ENCODE data around the gene CGRRF1. TPM values are rescaled to one million over a fixed set of nuclear protein-coding genes. Genes with fewer than 3 reads are reported as not detected.

CGRRF1 gene
- total and polyA plus RNA-seq, 9 of the 15 experiments (the other 6 are each of a cell fraction or from before 2014, with no cell fraction given) = 2.8 to 15.8 (median 4.6) TPM

DNA sequence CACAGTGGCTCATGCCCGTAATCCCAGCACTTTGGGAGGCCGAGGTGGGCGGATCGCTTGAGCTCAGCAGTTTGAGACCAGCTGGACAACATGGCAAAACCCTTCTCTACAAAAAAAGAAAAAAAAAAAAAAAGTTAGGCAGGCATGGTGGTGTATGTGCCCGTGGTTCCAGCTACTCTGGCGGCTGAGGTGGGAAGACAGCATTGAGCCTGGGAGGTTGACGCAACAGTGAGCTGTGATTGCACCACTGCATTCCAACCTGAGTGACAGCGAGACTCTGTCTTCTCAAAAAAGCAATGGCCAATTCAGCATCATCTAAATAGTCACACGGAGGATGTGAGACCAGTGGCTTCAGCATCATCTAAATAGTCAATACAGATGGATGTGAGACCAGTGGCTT, 46.8 kb downstream of the CGRRF1 start (continued):
- TF ChIP-seq JUND (IDR thresholded peaks at IDR 0.05; ENCODE audit: borderline replicate concordance, low read depth, low read length) (peak; percentile 28; the same call in 1 of the 2 replicates), JUND (tag; IDR thresholded peaks at IDR 0.05; ENCODE audit: borderline replicate concordance, low read depth, low read length) (no peak), EP400 (IDR thresholded peaks at IDR 0.05) (peak; percentile 26; the same call in 1 of the 2 replicates), ZNF583 (CRISPR knock-in tag; IDR thresholded peaks at IDR 0.05) (no peak), CEBPG (CRISPR knock-in tag; IDR thresholded peaks at IDR 0.05) (peak; percentile 91), CEBPG (tag; conservative IDR thresholded peaks at IDR 0.05 in 1 of 2, IDR thresholded peaks at IDR 0.05 in 1 of 2) (peak; percentile 92 to 93), ZNF518B (CRISPR knock-in tag; IDR thresholded peaks at IDR 0.05) (no peak), KDM4B (IDR thresholded peaks at IDR 0.05; ENCODE audit: borderline replicate concordance in 2 of 2, low read depth in 1 of 2) (no peak), KDM5B (IDR thresholded peaks at IDR 0.05; ENCODE audit: insufficient replicate concordance, low read depth, low read length) (no peak), SIN3B (IDR thresholded peaks at IDR 0.05; ENCODE audit: low read depth) (no peak), MYC (IDR thresholded peaks at IDR 0.05; ENCODE audit: low read depth, low read length) (peak; percentile 51), MYC (CRISPR knock-in tag; IDR thresholded peaks at IDR 0.05; ENCODE audit: borderline replicate concordance, low read depth) (no peak), BRD4 (IDR thresholded peaks at IDR 0.05) (no peak), TEAD4 (IDR thresholded peaks at IDR 0.05; ENCODE audit: low read length) (peak; percentile 41), TEAD4 (CRISPR knock-in tag; IDR thresholded peaks at IDR 0.05; ENCODE audit: borderline replicate concordance) (no peak), GABPA (tag; conservative IDR thresholded peaks at IDR 0.05; ENCODE audit: low read depth) (no peak), BRF1 (IDR thresholded peaks at IDR 0.05; ENCODE audit: borderline replicate concordance, extremely low read depth, insufficient read length) (no peak), HBP1 (CRISPR knock-in tag; IDR thresholded peaks at IDR 0.05) (no peak), FOXK2 (conservative IDR thresholded peaks at IDR 0.05 in 1 of 2, IDR thresholded peaks at IDR 0.05 in 1 of 2; ENCODE audit: low read depth in 2 of 2) (no peak), SIN3A (IDR thresholded peaks at IDR 0.05; ENCODE audit: borderline replicate concordance in 2 of 2, control insufficient read depth in 1 of 2, low read depth in 2 of 2, low read length in 2 of 2) (no peak)
- TF ChIP-seq, protein P1, sequence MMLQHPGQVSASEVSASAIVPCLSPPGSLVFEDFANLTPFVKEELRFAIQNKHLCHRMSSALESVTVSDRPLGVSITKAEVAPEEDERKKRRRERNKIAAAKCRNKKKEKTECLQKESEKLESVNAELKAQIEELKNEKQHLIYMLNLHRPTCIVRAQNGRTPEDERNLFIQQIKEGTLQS (IDR thresholded peaks at IDR 0.05) = peak; percentile 81
- TF ChIP-seq, protein P1 (CRISPR knock-in tag; conservative IDR thresholded peaks at IDR 0.05) = no peak
- TF ChIP-seq, protein P2, sequence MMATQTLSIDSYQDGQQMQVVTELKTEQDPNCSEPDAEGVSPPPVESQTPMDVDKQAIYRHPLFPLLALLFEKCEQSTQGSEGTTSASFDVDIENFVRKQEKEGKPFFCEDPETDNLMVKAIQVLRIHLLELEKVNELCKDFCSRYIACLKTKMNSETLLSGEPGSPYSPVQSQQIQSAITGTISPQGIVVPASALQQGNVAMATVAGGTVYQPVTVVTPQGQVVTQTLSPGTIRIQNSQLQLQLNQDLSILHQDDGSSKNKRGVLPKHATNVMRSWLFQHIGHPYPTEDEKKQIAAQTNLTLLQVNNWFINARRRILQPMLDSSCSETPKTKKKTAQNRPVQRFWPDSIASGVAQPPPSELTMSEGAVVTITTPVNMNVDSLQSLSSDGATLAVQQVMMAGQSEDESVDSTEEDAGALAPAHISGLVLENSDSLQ (IDR thresholded peaks at IDR 0.05) = peak; percentile 93

All from K562 (cell line).